Natural killer cell treated with Interleukin-12 subunit alpha and Interleukin-12 subunit beta and Interleukin-15 and Interleukin-18, amount 100 ng/mL, for 72 hours (primary cell): ENCODE measurements around the gene CYP2C19. TPM values are rescaled to one million over a fixed set of nuclear protein-coding genes. Genes with fewer than 3 reads are reported as not detected.
"Not testable (repeated sequence)": the region's sequence is repeated elsewhere in the genome, so short reads cannot be mapped to it uniquely, and the experiment has no call there.

Experiments
- ATAC-seq, 2 donors: fragments of 150-1000 bp; cut with Tn5 transposase in 1 of 2; sonication (Bioruptor Pico), chemical (Tn5 transposase) in 1 of 2; 2 replicates each; pipeline ENCODE4 v1.10.0; 2021
- DNase-seq: peaks from one replicate; pipeline ENCODE4 v3.0.0; 2022; ENCODE audit warnings: low spot score
- H3K27ac Mint-ChIP-seq, 2 donors: 1 replicate in 1 of 2; 2 replicates in 1 of 2; pipeline ENCODE4 v1.8.0; 2022; ENCODE audit warnings: mixed read lengths in 2 of 2, mild to moderate bottlenecking in 1 of 2, moderate library complexity in 1 of 2
- H3K27me3 Mint-ChIP-seq, 2 donors: 1 replicate in 1 of 2; 2 replicates in 1 of 2; pipeline ENCODE4 v1.8.0; 2022; ENCODE audit warnings: mixed read lengths in 2 of 2
- H3K36me3 Mint-ChIP-seq: one replicate; pipeline ENCODE4 v1.8.0; 2022; ENCODE audit warnings: mixed read lengths
- H3K4me1 Mint-ChIP-seq, 2 donors: 1 replicate in 1 of 2; 2 replicates in 1 of 2; pipeline ENCODE4 v1.8.0; 2022; ENCODE audit warnings: low read depth in 2 of 2, mixed read lengths in 2 of 2, mild to moderate bottlenecking in 1 of 2
- H3K4me3 Mint-ChIP-seq: one replicate; pipeline ENCODE4 v1.8.0; 2022; ENCODE audit warnings: mixed read lengths
- H3K9me3 Mint-ChIP-seq: 2 replicates; pipeline ENCODE4 v1.8.0; 2022; ENCODE audit warnings: mixed read lengths
- total RNA-seq, 2 donors: library from RNA; stranded (reverse); gene quantifications; one replicate each; pipeline ENCODE4 v1.2.3, GENCODE V29; 2022

The CYP2C19 gene
- not detected for total RNA-seq

GRCh38 chr10:94762393-94762792 is at the start of gene CYP2C19:
CYP2C19 (plus strand) TSS chr10:94762681; CDS start chr10:94762706, 25 bp downstream.
- ATAC-seq = no peak
- Mint-ChIP-seq H3K9me3 (peaks cover 9% of the 10 kb centered on the region), H3K4me1 (no peaks in the 10 kb centered on the region), H3K36me3 (no peaks in the 10 kb centered on the region), H3K27ac (no peak within 1 kb of the TSS), H3K4me3 (no peak within 1 kb of the TSS), H3K27me3 (no peaks in the 10 kb centered on the region)
- no peak for DNase-seq

- ATAC-seq (no peak), DNase-seq (no peak)
- Mint-ChIP-seq H3K36me3 (no peaks in the 10 kb centered on the region), H3K4me3 (no peak overlapping the region), H3K27ac (no peak overlapping the region), H3K4me1 (no peaks in the 10 kb centered on the region), H3K9me3 (peaks cover 8% of the 10 kb centered on the region), H3K27me3 (no peaks in the 10 kb centered on the region)
These were observed 36.6 kb upstream of the CYP2C19 start for GRCh38 chr10:94725871-94726270.

GRCh38 chr10:94735197-94735596 is 27.3 kb upstream of the CYP2C19 start:
- H3K27me3 Mint-ChIP-seq = no peaks in the 10 kb centered on the region
- H3K4me1 Mint-ChIP-seq = no peaks in the 10 kb centered on the region
- no peak overlapping the region for H3K4me3 Mint-ChIP-seq
- DNase-seq (no peak), ATAC-seq (no peak)
- H3K36me3 Mint-ChIP-seq = no peaks in the 10 kb centered on the region
- peaks cover 8% of the 10 kb centered on the region for H3K9me3 Mint-ChIP-seq
- H3K27ac Mint-ChIP-seq = no peak overlapping the region

GRCh38 chr10:94738588-94738987 is 23.9 kb upstream of the CYP2C19 start:
- DNase-seq (no peak), ATAC-seq (no peak)
- Mint-ChIP-seq H3K4me3 (no peak overlapping the region), H3K27me3 (no peaks in the 10 kb centered on the region), H3K9me3 (peaks cover 18% of the 10 kb centered on the region), H3K36me3 (peaks cover 7% of the 10 kb centered on the region), H3K4me1 (no peaks in the 10 kb centered on the region), H3K27ac (no peak overlapping the region)

GRCh38 chr10:94747137-94747536 is 15.3 kb upstream of the CYP2C19 start:
- Mint-ChIP-seq H3K27me3 (no peaks in the 10 kb centered on the region), H3K9me3 (peaks cover 9% of the 10 kb centered on the region), H3K4me3 (no peak overlapping the region), H3K4me1 (no peaks in the 10 kb centered on the region), H3K27ac (no peak overlapping the region), H3K36me3 (peaks cover 11% of the 10 kb centered on the region)
- DNase-seq = no peak
- no peak for ATAC-seq

GRCh38 chr10:94747838-94748237 is 14.6 kb upstream of the CYP2C19 start:
- no peak overlapping the region for H3K27ac Mint-ChIP-seq
- no peaks in the 10 kb centered on the region for H3K4me1 Mint-ChIP-seq
- H3K27me3 Mint-ChIP-seq = no peaks in the 10 kb centered on the region
- peaks cover 6% of the 10 kb centered on the region for H3K36me3 Mint-ChIP-seq
- no peak overlapping the region for H3K4me3 Mint-ChIP-seq
- peaks cover 5% of the 10 kb centered on the region for H3K9me3 Mint-ChIP-seq
- no peak for DNase-seq
- no peak for ATAC-seq

- no peaks in the 10 kb centered on the region for H3K36me3 Mint-ChIP-seq
- no peak for ATAC-seq
- no peak overlapping the region for H3K27ac Mint-ChIP-seq
- H3K9me3 Mint-ChIP-seq = peaks cover 13% of the 10 kb centered on the region
- DNase-seq = no peak
- H3K27me3 Mint-ChIP-seq = no peaks in the 10 kb centered on the region
- H3K4me1 Mint-ChIP-seq = no peaks in the 10 kb centered on the region
- H3K4me3 Mint-ChIP-seq = no peak overlapping the region
These were observed 4.6 kb upstream of the CYP2C19 start for GRCh38 chr10:94757916-94758315.

GRCh38 chr10:94760586-94761178 is 1.8 kb upstream of the CYP2C19 start:
- Mint-ChIP-seq H3K36me3 (no peaks in the 10 kb centered on the region), H3K27me3 (no peaks in the 10 kb centered on the region), H3K4me1 (no peaks in the 10 kb centered on the region), H3K4me3 (no peak overlapping the region), H3K9me3 (peaks cover 16% of the 10 kb centered on the region), H3K27ac (no peak overlapping the region)
- DNase-seq = no peak
- ATAC-seq = no peak

- not testable (repeated sequence) for H3K27me3 Mint-ChIP-seq, ATAC-seq
- H3K9me3 Mint-ChIP-seq = peaks cover 14% of the 10 kb centered on the region
These were observed 12.9 kb downstream of the CYP2C19 start for GRCh38 chr10:94775425-94775824.

GRCh38 chr10:94777886-94778458 is 15.5 kb downstream of the CYP2C19 start:
- Mint-ChIP-seq H3K9me3 (peaks cover 14% of the 10 kb centered on the region), H3K27me3 (no peaks in the 10 kb centered on the region), H3K4me1 (no peaks in the 10 kb centered on the region), H3K4me3 (no peak overlapping the region), H3K27ac (no peak overlapping the region), H3K36me3 (no peaks in the 10 kb centered on the region)
- DNase-seq = no peak
- no peak for ATAC-seq

More at GRCh38 chr10:94775425-94775824, 12.9 kb downstream of the CYP2C19 start:
- H3K4me3 Mint-ChIP-seq, H3K27ac Mint-ChIP-seq, H3K4me1 Mint-ChIP-seq, H3K36me3 Mint-ChIP-seq, DNase-seq: not testable (repeated sequence)

- ATAC-seq (no peak), DNase-seq (no peak)
- H3K27ac Mint-ChIP-seq = no peak overlapping the region
- H3K4me1 Mint-ChIP-seq = no peaks in the 10 kb centered on the region
- H3K36me3 Mint-ChIP-seq = no peaks in the 10 kb centered on the region
- peaks cover 13% of the 10 kb centered on the region for H3K9me3 Mint-ChIP-seq
- no peaks in the 10 kb centered on the region for H3K27me3 Mint-ChIP-seq
- no peak overlapping the region for H3K4me3 Mint-ChIP-seq
These were observed 18.4 kb downstream of the CYP2C19 start for GRCh38 chr10:94780844-94781243.

GRCh38 chr10:94784256-94784655 is 21.8 kb downstream of the CYP2C19 start:
- Mint-ChIP-seq H3K4me1 (no peaks in the 10 kb centered on the region), H3K4me3 (no peak overlapping the region), H3K36me3 (no peaks in the 10 kb centered on the region), H3K27ac (no peak overlapping the region), H3K9me3 (peaks cover 9% of the 10 kb centered on the region), H3K27me3 (no peaks in the 10 kb centered on the region)
- DNase-seq = no peak
- no peak for ATAC-seq

- no peak overlapping the region for H3K27ac Mint-ChIP-seq
- no peak for ATAC-seq
- no peaks in the 10 kb centered on the region for H3K36me3 Mint-ChIP-seq
- H3K4me3 Mint-ChIP-seq = no peak overlapping the region
- H3K4me1 Mint-ChIP-seq = no peaks in the 10 kb centered on the region
- no peaks in the 10 kb centered on the region for H3K27me3 Mint-ChIP-seq
- no peak for DNase-seq
- peaks cover 13% of the 10 kb centered on the region for H3K9me3 Mint-ChIP-seq
These were observed 22.7 kb downstream of the CYP2C19 start for GRCh38 chr10:94785211-94785610.

- H3K9me3 Mint-ChIP-seq = peaks cover 22% of the 10 kb centered on the region
- not testable (repeated sequence) for DNase-seq, H3K36me3 Mint-ChIP-seq, H3K27ac Mint-ChIP-seq, H3K4me3 Mint-ChIP-seq, H3K4me1 Mint-ChIP-seq, H3K27me3 Mint-ChIP-seq, ATAC-seq
These were observed 38.1 kb downstream of the CYP2C19 start for GRCh38 chr10:94800551-94800950.

- no peak overlapping the region for H3K4me3 Mint-ChIP-seq
- H3K27ac Mint-ChIP-seq = no peak overlapping the region
- no peaks in the 10 kb centered on the region for H3K4me1 Mint-ChIP-seq
- no peaks in the 10 kb centered on the region for H3K27me3 Mint-ChIP-seq
- H3K36me3 Mint-ChIP-seq = peaks cover 5% of the 10 kb centered on the region
- peaks cover 16% of the 10 kb centered on the region for H3K9me3 Mint-ChIP-seq
- no peak for ATAC-seq
- no peak for DNase-seq
These were observed 40.8 kb downstream of the CYP2C19 start for GRCh38 chr10:94803307-94803706.
